ENCODE measurements around the gene ADGRF1. TPM values are rescaled to one million over a fixed set of nuclear protein-coding genes. Genes with fewer than 3 reads are reported as not detected.
A peak's percentile ranks its signal among the peaks of the same experiment; 100 is the strongest.

ADGRF1 gene
- total and polyA plus RNA-seq, 2 donors (not counting 3 experiments of a cell fraction or from before 2014, with no cell fraction given): not detected

DNA sequence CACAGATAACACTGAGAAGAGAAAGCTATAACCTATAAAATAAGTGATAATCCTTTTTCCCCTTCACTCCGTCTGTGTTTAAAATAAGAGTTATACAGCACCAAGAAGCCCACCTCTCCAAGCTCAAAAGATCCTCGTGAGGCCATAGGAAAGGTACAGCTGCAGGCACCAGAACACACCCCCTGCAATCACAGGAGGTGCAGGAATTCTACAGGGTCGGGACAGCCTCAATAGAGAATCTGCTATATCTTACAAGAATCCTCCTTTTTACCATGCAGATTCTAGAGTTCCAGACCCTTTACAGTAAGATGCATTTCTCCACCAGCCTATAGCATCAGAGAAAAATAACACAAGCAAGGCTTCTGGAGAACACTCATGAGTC is 5.0 kb upstream of the ADGRF1 start:
- no peak overlapping the region for H2AFZ ChIP-seq (ENCODE audit: low read depth, low read length)
- no peaks in the 10 kb centered on the region for H3K9me3 ChIP-seq (replicated peaks; ENCODE audit: control insufficient read depth, insufficient read depth, low read length)
- H3K9me1 ChIP-seq (replicated peaks; ENCODE audit: control insufficient read depth, extremely low read depth, insufficient read depth, low read length): no peaks in the 10 kb centered on the region
- DNase-seq (ENCODE audit: low read depth, low spot score): no peak
- dilution Hi-C loops (cut with MboI; ENCODE audit: extremely low pct_ligation_motif_present, low sequenced_read_pairs) (no loop called here), intact Hi-C loops (cut with micrococcal nuclease) (loop anchor here (1.0 to 5.0 kb wide), 16 partner anchors 57 to 1120 kb away; partner anchors contain the start of genes CYP39A1, RCAN2, SLC25A27 and TNFRSF21)
- H3K36me3 ChIP-seq (ENCODE audit: control insufficient read depth in 2 of 2, extremely low read depth in 1 of 2, insufficient read depth in 2 of 2, low read length in 2 of 2): no peaks in the 10 kb centered on the region
- no peak for FAIRE-seq
- H3K79me2 ChIP-seq (ENCODE audit: control insufficient read depth, insufficient read depth, low read length): no peaks in the 10 kb centered on the region
- TF ChIP-seq EZH2 (IDR thresholded peaks at IDR 0.05; ENCODE audit: borderline replicate concordance, low read depth, low read length, severe bottlenecking): no peak
- peak; percentile 41 for TF ChIP-seq POLR2A (IDR thresholded peaks at IDR 0.05; ENCODE audit: low read depth, low read length)
- no peak overlapping the region for H3K4me3 ChIP-seq (replicated peaks in 1 of 3; ENCODE audit: insufficient read depth in 1 of 3, low read depth in 1 of 3, low read length in 3 of 3)
- H3K4me2 ChIP-seq (ENCODE audit: insufficient read depth, low read length): peak overlapping the region; percentile 37
- H4K20me1 ChIP-seq (replicated peaks; ENCODE audit: control insufficient read depth, extremely low read depth, insufficient read depth, low read length): no peaks in the 10 kb centered on the region
- BruUV-seq (replicated peaks): TSS peak; percentile 83
- peaks cover 46% of the 10 kb centered on the region for H3K4me1 ChIP-seq (ENCODE audit: control insufficient read depth, extremely low read depth, insufficient read depth, low read length)
- CTCF ChIA-PET: interaction anchor here (0.6 to 6.8 kb wide), 30 partner anchors 8 to 957 kb away, joined by 3 to 116 read pairs (median 4); partner anchors contain the start of gene TNFRSF21
- H3K27me3 ChIP-seq (ENCODE audit: control insufficient read depth in 2 of 2, insufficient read depth in 2 of 2, low read length in 2 of 2): no peaks in the 10 kb centered on the region
- POLR2A ChIA-PET: interaction anchor here (1.0 to 1.6 kb wide), 2 partner anchors 12 to 56 kb away, joined by 3 to 6 read pairs; no protein-coding TSS in a partner anchor
- H3K27ac ChIP-seq (ENCODE audit: insufficient read depth, low read depth, low read length): peak overlapping the region; percentile 86
- H3K9ac ChIP-seq (replicated peaks; ENCODE audit: extremely low read depth, insufficient read depth, low read length): peak overlapping the region; percentile 71

DNA sequence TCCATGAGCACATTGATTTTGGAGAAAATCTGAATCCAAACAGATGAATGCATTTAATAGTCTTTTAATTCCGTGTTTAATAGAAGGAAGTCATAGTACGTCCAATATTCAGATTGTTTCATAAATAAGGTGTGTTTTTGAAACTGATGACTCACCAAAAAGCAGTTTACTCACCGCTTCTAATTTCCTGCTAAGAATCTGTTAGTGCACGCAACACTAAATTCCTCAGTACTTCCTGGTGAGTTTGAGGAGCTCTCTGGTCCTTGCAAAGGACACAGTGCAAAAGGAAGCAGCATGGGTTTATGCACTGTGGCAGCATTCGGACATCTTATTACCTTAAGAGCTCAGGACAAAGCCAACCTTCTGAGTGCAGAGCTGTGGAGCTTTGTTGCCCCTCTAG is 2.3 kb upstream of the ADGRF1 start:
- Histone ChIP-seq H3K9me1 (replicated peaks; ENCODE audit: control insufficient read depth, extremely low read depth, insufficient read depth, low read length) (no peaks in the 10 kb centered on the region), H2AFZ (ENCODE audit: low read depth, low read length) (peak overlapping the region; percentile 85), H3K9me3 (replicated peaks; ENCODE audit: control insufficient read depth, insufficient read depth, low read length) (no peaks in the 10 kb centered on the region), H4K20me1 (replicated peaks; ENCODE audit: control insufficient read depth, extremely low read depth, insufficient read depth, low read length) (no peaks in the 10 kb centered on the region), H3K9ac (replicated peaks; ENCODE audit: extremely low read depth, insufficient read depth, low read length) (peak overlapping the region; percentile 34), H3K4me2 (ENCODE audit: insufficient read depth, low read length) (peak overlapping the region; percentile 74), H3K4me3 (replicated peaks in 1 of 3; ENCODE audit: insufficient read depth in 1 of 3, low read depth in 1 of 3, low read length in 3 of 3) (no peak overlapping the region), H3K36me3 (ENCODE audit: control insufficient read depth in 2 of 2, extremely low read depth in 1 of 2, insufficient read depth in 2 of 2, low read length in 2 of 2) (no peaks in the 10 kb centered on the region), H3K27me3 (ENCODE audit: control insufficient read depth in 2 of 2, insufficient read depth in 2 of 2, low read length in 2 of 2) (no peaks in the 10 kb centered on the region), H3K27ac (ENCODE audit: insufficient read depth, low read depth, low read length) (peak overlapping the region; percentile 97), H3K4me1 (ENCODE audit: control insufficient read depth, extremely low read depth, insufficient read depth, low read length) (peaks cover 48% of the 10 kb centered on the region), H3K79me2 (ENCODE audit: control insufficient read depth, insufficient read depth, low read length) (no peaks in the 10 kb centered on the region)
- DNase-seq (ENCODE audit: low read depth, low spot score) (peak; percentile 67), FAIRE-seq (peak; percentile 94)
- intact Hi-C loops (cut with micrococcal nuclease): no loop called here
- ChIA-PET POLR2A (interaction anchor here (1.0 kb wide), 2 partner anchors 13 to 50 kb away, joined by 4 to 9 read pairs; no protein-coding TSS in a partner anchor), CTCF (interaction anchor here (0.7 to 6.8 kb wide), 6 partner anchors 9 to 195 kb away, joined by 3 to 116 read pairs (median 6); no protein-coding TSS in a partner anchor)
- BruUV-seq (replicated peaks): no TSS peak
- dilution Hi-C loops (cut with MboI; ENCODE audit: extremely low pct_ligation_motif_present, low sequenced_read_pairs): no loop called here
- TF ChIP-seq MYC (IDR thresholded peaks at IDR 0.05; ENCODE audit: low read depth, low read length) (no peak), POLR2AphosphoS5 (IDR thresholded peaks at IDR 0.05; ENCODE audit: insufficient read depth, low read depth, low read length) (peak; percentile 69), FOS (IDR thresholded peaks at IDR 0.05; ENCODE audit: borderline replicate concordance, insufficient read depth, low read length) (peak; percentile 97), GATA2 (IDR thresholded peaks at IDR 0.05; ENCODE audit: insufficient read depth, insufficient read length, low read depth, low read length) (peak; percentile 49), JUN (IDR thresholded peaks at IDR 0.05; ENCODE audit: borderline replicate concordance, insufficient read depth, insufficient read length, low read depth) (peak; percentile 96)
